ENCODE measurements around the gene WWP2. TPM values are rescaled to one million over a fixed set of nuclear protein-coding genes. Genes with fewer than 3 reads are reported as not detected.
"Not testable (repeated sequence)": the region's sequence is repeated elsewhere in the genome, so short reads cannot be mapped to it uniquely, and the experiment has no call there.

WWP2 gene
- total RNA-seq, 1 donor: 28.5 TPM

DNA sequence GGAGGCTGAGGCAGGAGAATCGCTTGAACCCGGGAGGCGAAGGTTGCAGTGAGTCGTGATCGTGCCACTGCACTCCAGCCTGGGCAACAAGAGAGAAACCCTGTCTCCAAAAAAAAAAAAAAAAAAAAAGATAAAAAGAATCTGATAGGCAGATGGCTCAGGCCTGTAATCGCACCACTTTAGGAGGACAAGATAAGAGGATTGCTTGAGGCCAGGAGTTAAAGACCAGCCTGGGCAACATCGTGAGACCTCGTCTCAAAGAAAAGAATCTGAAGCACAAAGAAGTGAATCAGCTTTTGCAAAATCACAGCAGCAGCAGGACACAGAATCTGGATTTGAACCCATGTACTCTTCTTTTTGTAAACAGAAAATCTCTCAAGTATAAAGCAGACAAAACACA is 15.0 kb upstream of the WWP2 start:
- no peak overlapping the region for H3K4me3 ChIP-seq (ENCODE audit: low read depth, low read length)
- DNase-seq (ENCODE audit: low read depth): no peak
- TF ChIP-seq, protein P1, sequence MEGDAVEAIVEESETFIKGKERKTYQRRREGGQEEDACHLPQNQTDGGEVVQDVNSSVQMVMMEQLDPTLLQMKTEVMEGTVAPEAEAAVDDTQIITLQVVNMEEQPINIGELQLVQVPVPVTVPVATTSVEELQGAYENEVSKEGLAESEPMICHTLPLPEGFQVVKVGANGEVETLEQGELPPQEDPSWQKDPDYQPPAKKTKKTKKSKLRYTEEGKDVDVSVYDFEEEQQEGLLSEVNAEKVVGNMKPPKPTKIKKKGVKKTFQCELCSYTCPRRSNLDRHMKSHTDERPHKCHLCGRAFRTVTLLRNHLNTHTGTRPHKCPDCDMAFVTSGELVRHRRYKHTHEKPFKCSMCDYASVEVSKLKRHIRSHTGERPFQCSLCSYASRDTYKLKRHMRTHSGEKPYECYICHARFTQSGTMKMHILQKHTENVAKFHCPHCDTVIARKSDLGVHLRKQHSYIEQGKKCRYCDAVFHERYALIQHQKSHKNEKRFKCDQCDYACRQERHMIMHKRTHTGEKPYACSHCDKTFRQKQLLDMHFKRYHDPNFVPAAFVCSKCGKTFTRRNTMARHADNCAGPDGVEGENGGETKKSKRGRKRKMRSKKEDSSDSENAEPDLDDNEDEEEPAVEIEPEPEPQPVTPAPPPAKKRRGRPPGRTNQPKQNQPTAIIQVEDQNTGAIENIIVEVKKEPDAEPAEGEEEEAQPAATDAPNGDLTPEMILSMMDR (IDR thresholded peaks at IDR 0.05; ENCODE audit: insufficient read depth, low read depth, low read length): no peak

DNA sequence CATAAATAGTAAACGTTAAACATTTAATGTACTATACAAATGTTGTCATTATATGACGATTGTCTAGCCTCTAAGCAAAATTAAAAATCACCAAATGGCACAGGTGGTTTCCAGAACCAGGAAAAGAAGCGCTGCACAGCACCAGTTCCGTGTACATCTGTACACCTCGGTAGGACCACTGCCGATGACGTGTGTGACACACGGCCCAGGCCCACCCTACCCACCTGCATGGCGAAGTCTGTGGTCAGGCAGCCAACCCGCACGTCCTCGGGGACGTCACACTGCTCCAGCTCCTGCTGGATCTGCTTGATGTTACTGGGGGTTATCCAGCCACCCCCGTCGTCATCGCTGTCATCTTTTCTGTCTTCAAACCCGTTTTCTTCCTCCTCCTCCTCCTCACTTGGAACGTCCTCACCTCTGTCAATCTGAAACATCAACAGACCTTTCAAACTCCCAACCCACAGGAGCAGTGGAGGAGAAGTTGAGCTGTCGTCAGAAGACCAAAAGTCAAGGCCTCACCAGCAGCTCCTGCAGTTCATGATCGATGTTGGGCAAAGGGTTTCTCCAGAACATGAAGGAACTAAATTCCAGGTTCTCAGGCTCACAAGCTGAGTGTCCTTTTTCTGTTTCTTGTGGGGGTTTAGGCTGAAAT is 13.3 kb upstream of the WWP2 start:
- TF ChIP-seq, protein P1 (IDR thresholded peaks at IDR 0.05; ENCODE audit: insufficient read depth, low read depth, low read length): no peak
- no peak overlapping the region for H3K4me3 ChIP-seq (ENCODE audit: low read depth, low read length)
- DNase-seq (ENCODE audit: low read depth): no peak

DNA sequence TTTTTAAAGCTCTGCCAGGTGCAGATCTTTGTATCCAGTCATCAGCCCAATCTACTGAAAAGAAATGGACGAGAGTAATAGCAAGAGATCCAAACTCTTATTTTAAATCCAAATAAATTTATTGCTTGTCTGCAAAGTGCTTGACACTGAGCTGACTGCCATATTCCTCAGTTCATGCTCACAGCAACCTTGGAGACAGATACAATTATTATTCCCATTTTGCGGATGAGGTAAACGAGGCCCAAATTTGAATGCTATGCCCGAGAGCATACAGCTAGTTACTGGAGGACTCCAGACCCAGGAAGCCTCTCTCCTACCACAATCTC is 8.0 kb upstream of the WWP2 start:
- H3K4me3 ChIP-seq (ENCODE audit: low read depth, low read length): peak overlapping the region; percentile 91
- peak; percentile 13 for DNase-seq (ENCODE audit: low read depth)
- TF ChIP-seq, protein P1 (IDR thresholded peaks at IDR 0.05; ENCODE audit: insufficient read depth, low read depth, low read length): no peak

DNA sequence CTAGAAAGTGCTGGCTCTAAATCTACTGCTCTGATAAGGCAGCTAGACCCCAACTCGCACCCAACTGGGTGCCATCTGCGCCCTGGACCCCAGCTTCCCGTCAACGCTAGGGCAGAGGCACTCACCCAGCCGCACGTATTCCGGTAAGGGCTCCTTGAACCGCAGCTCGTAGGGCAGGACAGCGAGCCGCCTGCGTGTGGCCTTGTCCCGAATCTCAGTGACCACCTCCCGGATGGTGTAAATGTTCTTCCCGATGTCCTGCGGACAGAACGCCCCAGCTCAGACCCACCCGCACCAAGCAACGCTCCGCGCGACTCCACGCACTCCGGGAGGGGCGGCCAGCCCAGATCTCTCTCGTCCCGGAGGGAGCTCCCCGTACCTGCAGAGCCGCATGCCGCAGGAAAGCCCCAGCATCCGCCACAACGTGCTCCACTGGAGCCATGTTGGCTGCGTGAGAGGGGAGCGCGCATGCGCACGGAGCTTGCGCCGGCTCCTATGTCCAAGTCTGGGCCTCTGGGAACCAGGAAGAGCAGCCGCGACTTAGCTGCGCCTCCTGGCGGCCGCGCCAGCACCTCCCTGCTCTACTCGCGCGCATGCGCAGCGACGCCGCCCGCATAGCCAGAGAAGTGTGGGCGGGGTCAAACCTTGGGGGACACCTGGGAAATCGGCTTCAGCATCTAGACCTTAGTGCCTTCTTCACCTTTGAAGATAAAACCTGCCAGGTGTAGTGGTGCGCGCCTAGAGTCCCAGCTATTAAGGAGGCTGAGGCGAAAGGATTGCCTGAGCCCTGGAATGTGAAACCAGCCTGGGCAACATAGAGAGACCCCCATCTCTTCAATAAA is 7.4 kb upstream of the WWP2 start, which contains the start of gene NOB1:
Gene NOB1 (minus strand): TSS at position 458 of the 842 bp plus-strand sequence. CDS start 16 bp downstream, at position 442.
- H3K4me3 ChIP-seq (ENCODE audit: low read depth, low read length): peak within 1 kb of the TSS; percentile 91
- DNase-seq (ENCODE audit: low read depth): peak; percentile 97
- TF ChIP-seq, protein P1 (IDR thresholded peaks at IDR 0.05; ENCODE audit: insufficient read depth, low read depth, low read length): peak; percentile 97

DNA sequence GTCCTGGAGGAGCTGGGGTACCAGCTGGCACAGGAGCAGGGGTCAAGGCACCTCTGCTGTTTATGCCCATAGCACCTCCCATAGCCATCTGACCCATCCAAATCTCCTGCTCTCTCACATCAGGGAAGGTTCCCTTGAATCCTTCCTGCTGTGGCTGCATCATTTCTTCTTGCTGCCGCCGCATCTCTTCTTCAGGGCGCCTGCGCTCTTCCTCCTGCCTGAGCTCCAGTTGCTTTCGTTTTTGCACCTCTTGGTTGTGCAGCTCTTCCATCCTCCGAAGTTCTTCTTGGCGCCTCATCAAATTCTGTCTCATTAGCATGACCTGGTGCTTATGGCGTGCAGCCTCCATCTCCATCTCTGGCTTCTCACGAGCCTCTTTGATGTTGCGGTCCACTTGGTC is 5.4 kb upstream of the WWP2 start:
- TF ChIP-seq, protein P1 (IDR thresholded peaks at IDR 0.05; ENCODE audit: insufficient read depth, low read depth, low read length): no peak
- DNase-seq (ENCODE audit: low read depth): no peak
- H3K4me3 ChIP-seq (ENCODE audit: low read depth, low read length): no peak overlapping the region

DNA sequence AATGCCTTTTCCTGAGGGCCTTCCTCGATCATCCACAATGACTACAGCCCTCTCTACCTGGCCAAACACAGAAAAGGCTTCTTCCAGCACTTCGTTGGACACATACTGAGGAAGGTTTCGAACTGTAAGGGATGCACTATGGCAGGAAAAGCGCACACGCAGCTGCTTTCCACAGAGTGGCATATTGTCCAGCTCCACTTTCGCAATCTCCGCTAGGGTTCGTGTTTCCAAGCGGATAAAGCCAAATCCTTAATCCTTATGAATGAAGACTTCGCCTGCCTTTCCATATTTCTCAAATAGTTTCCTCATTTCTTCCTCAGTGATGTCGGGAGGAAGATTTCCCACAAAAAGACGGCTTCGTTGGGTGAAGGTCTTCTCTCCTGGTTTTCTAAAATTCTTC is 4.8 kb upstream of the WWP2 start:
- not testable (repeated sequence) for H3K4me3 ChIP-seq (ENCODE audit: low read depth, low read length)
- peak; percentile 33 for DNase-seq (ENCODE audit: low read depth)

DNA sequence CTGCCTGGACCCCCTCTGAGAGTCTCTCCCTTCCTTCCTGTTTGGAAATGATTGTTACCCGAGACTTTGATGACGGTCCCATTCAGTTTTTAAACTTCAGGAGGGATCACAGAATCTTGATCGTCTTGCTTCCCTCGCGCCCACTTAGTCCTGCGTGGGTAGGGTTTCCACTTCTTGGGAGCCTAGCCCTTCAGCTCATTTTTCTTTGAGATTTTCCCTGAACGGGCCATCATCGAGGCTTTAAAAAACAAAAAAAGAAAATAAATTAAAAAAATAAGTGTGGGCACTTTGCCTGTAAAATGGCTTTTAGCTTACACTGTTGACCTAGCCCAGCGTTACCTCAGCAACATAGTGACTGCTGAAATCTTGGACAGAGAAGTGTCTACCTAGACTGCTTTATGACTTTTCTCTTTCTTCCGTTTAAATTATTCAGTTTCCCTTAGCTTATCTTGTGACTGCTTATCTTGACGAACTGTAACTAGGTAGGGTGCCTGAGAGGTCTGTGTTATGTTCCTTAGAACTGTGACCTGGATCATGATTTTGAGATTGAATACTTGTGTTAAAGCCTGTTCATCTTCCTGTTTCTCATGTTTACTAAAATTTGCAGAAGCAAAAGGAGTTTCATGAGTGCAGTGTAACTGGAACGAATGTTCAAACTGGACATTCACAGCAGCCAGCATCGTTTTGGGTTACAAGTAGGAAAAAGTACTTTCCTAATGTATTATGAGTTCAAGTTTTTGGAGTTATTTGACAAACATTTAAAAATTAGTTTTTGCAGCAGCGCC is 874 bp downstream of the WWP2 start:
- H3K4me3 ChIP-seq (ENCODE audit: low read depth, low read length): peak overlapping the region; percentile 68
- peak; percentile 42 for DNase-seq (ENCODE audit: low read depth)
- TF ChIP-seq, protein P1 (IDR thresholded peaks at IDR 0.05; ENCODE audit: insufficient read depth, low read depth, low read length): no peak
